Lung (tissue), 12 donors: ENCODE measurements around the gene GREB1. TPM values are rescaled to one million over a fixed set of nuclear protein-coding genes. Genes with fewer than 3 reads are reported as not detected.

Experiments used
- ATAC-seq: fragments of 200-7000 bp; cut with Tn5 transposase; one replicate; pipeline ENCODE4 v1.9.1; 2020; ENCODE audit warnings: moderate number of reproducible peaks; ENCODE audit not compliant: insufficient read depth, low FRiP score
- DNase-seq, 3 donors: peaks; one replicate each; pipeline ENCODE4 v3.0.0-alpha.2; 2013 to 2017
- H3K27ac ChIP-seq, 2 donors: one replicate each; pipeline ENCODE4 v1.5.1; 2013; ENCODE audit warnings: mild to moderate bottlenecking in 2 of 2, moderate library complexity in 2 of 2, control low read depth in 1 of 2, inconsistent platforms in 1 of 2, low read depth in 1 of 2, low read length in 1 of 2
- H3K27me3 ChIP-seq, 3 donors: one replicate each; pipeline ENCODE4 v1.5.1; 2013; ENCODE audit warnings: low read length in 2 of 3; ENCODE audit not compliant: control insufficient read depth in 3 of 3, insufficient read depth in 3 of 3
- H3K36me3 ChIP-seq, 4 donors: one replicate each; pipeline ENCODE4 v1.5.1; 2013; ENCODE audit warnings: low read length in 4 of 4, mild to moderate bottlenecking in 1 of 4, moderate library complexity in 1 of 4; ENCODE audit not compliant: control insufficient read depth in 4 of 4, insufficient read depth in 4 of 4
- H3K4me1 ChIP-seq, 5 donors: one replicate each; pipeline ENCODE4 v1.5.1; 2013; ENCODE audit warnings: low read length in 5 of 5, mild to moderate bottlenecking in 2 of 5, moderate library complexity in 1 of 5; ENCODE audit not compliant: control insufficient read depth in 5 of 5, insufficient read depth in 5 of 5
- H3K4me3 ChIP-seq: one replicate; pipeline ENCODE4 v1.5.1; 2013; ENCODE audit warnings: mild to moderate bottlenecking, control low read depth, moderate library complexity
- H3K9ac ChIP-seq, 2 donors: one replicate each; pipeline ENCODE4 v1.5.1; 2013; ENCODE audit warnings: low read length in 2 of 2, control low read depth in 1 of 2; ENCODE audit not compliant: insufficient read depth in 1 of 2
- H3K9me3 ChIP-seq, 4 donors: one replicate each; pipeline ENCODE4 v1.5.1; 2013; ENCODE audit warnings: low read length in 3 of 4, mild to moderate bottlenecking in 1 of 4, moderate library complexity in 1 of 4; ENCODE audit not compliant: control insufficient read depth in 4 of 4, insufficient read depth in 3 of 4
- WGBS, 2 donors: extraction: QIAGEN DNeasy Blood & Tissue Kit; methylation state at CpG; one replicate each; pipeline ENCODE4 v1.1.7; 2013; 5-methylcytosine and 5-hydroxymethylcytosine counted together
- polyA plus RNA-seq, 2 donors: library from polyadenylated mRNA; stranded (reverse); fragments of 200-250 nt; gene quantifications; one replicate each; pipeline ENCODE4 v1.2.1, GENCODE V29; 2013
- total RNA-seq, 2 donors: library from RNA; depleted of rRNA in 1 of 2; stranded (reverse); fragments of >200 nt in 1 of 2; gene quantifications; one replicate each; pipeline ENCODE4 v1.2.1, GENCODE V29; 2014 to 2021
- TF ChIP-seq, protein P1 (sequence below): IDR thresholded peaks from 2 replicates; pipeline ENCODE4 v1.5.1; 2012; ENCODE audit warnings: mild to moderate bottlenecking; ENCODE audit errors: control extremely low read depth, extremely low read depth
- donor health status: control.
- donor health status: control.
- donor health status: Bipolar disorder and iron deficiency.
- donor health status: healthy.
- donor health status: DM: yes; HTN: yes; CAD: no.

The GREB1 gene
- total and polyA plus RNA-seq, 4 donors = 0.23 to 3.3 (median 1.8) TPM

DNA sequence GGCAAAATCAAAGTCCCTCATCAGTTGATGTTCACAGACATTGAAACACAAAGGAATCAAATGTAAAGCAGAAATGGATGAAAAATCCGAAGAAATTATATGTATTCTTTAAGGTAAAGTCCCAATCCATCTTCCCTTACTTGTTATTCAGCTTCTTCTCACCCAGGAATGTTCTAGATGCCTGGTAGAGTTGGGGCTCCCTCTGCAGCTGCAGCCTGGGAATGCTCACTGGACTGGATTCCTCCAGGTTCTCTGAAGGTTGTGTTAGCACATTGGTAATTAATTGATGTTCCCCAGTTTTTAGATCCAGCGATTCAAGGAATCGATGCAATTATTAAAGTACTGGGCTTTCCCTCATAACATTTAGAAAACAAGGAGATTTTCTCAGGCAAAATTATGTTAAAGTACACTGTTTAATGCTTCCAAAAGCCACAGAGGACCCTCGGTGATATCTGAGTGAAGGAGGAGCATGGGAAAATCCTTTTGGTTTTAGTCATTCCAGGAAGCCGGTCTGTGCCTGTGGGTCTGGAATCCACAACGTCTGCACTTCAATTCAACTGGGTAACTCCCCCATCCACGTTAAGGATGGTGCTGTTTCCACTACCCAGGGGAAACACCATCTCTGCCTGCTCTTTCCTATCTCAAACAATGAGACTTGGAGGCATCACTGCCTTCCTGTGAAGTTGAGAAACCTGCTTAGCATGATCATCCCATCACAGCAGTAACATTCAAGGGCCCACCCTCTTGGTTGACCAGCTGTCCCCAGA, 114.2 kb downstream of the GREB1 start:
- Histone ChIP-seq H3K9me3 (no peaks in the 10 kb centered on the region), H3K4me3 (no peak overlapping the region), H3K27ac (no peak overlapping the region), H3K27me3 (no peaks in the 10 kb centered on the region), H3K4me1 (no peaks in the 10 kb centered on the region), H3K9ac (no peak overlapping the region), H3K36me3 (peaks cover 0 to 4% (median 0%) of the 10 kb centered on the region in 4 donors)
- 74 to 81% methylated on average over 7 of the region's 7 CpGs for WGBS, 2 donors
- DNase-seq (no peak), ATAC-seq (no peak)
- TF ChIP-seq, protein P1, sequence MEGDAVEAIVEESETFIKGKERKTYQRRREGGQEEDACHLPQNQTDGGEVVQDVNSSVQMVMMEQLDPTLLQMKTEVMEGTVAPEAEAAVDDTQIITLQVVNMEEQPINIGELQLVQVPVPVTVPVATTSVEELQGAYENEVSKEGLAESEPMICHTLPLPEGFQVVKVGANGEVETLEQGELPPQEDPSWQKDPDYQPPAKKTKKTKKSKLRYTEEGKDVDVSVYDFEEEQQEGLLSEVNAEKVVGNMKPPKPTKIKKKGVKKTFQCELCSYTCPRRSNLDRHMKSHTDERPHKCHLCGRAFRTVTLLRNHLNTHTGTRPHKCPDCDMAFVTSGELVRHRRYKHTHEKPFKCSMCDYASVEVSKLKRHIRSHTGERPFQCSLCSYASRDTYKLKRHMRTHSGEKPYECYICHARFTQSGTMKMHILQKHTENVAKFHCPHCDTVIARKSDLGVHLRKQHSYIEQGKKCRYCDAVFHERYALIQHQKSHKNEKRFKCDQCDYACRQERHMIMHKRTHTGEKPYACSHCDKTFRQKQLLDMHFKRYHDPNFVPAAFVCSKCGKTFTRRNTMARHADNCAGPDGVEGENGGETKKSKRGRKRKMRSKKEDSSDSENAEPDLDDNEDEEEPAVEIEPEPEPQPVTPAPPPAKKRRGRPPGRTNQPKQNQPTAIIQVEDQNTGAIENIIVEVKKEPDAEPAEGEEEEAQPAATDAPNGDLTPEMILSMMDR = no peak

DNA sequence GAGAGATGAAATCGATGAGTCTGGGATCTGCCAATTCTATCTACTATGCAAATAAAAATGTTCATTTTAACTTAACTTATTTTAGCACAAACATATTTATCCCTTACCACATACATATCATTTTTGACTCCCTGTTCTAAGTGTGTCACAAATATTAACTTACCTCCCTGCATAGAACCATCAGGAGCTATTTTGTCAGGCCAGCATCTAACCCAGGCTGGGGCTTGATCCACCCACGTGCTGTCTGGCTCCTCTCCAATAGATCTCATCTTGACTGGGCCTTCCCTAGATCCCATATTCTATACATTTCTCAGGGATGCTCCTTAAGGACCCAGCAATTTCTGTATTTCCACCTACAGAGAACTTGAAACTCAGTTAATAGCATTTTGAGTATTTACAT, 115.2 kb downstream of the GREB1 start:
- 64 to 72% methylated on average over 2 of the region's 2 CpGs for whole genome bisulfite sequencing, 2 donors
- no peak overlapping the region for H3K9ac ChIP-seq
- ATAC-seq (no peak), DNase-seq (no peak)
- no peaks in the 10 kb centered on the region for H3K9me3 ChIP-seq
- no peaks in the 10 kb centered on the region for H3K36me3 ChIP-seq
- H3K4me1 ChIP-seq = no peaks in the 10 kb centered on the region
- no peaks in the 10 kb centered on the region for H3K27me3 ChIP-seq
- no peak overlapping the region for H3K27ac ChIP-seq
- TF ChIP-seq, protein P1 = no peak
- no peak overlapping the region for H3K4me3 ChIP-seq

DNA sequence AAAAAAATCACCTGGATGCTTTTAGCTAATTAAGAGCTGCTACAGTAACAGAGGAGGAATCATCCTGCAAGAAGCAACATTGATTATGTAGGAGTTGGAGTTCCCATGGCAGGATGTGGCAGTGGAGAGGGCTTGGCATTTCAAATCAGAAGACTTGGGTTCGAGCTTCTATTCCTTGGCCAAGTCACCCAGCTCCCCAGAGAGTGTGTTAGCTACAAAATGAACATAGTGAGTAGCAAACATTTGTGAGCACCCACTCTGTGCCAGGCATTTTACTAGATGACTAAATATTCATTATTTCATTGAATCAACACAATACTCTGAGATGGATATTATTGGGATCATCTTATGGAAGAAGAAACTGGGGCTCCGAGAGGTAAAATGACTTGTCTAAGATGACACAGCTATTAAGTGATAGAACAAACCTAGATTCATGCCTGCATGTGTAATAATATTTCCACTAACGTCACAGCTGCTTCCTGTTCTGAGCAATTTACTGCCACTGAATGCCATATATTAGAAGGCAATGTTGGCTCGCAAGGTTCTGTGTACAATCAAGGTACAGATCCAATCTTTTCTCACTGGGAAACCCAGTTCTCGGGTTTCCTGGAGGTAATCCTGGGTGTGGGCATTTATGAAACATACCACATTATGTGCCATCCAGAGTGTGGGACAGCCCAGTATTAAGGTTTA, 118.2 kb downstream of the GREB1 start:
- ATAC-seq (no peak), DNase-seq (no peak)
- Histone ChIP-seq H3K4me1 (peaks cover 0 to 2% (median 0%) of the 10 kb centered on the region in 5 donors), H3K4me3 (no peak overlapping the region), H3K36me3 (no peaks in the 10 kb centered on the region), H3K9me3 (peaks cover 0 to 2% (median 0%) of the 10 kb centered on the region in 4 donors), H3K9ac (no peak overlapping the region), H3K27ac (no peak overlapping the region), H3K27me3 (no peaks in the 10 kb centered on the region)
- WGBS, 2 donors = 67 to 75% methylated on average over 5 of the region's 5 CpGs
- TF ChIP-seq, protein P1 = no peak
